ENCODE data around the gene ROBO2. TPM values are rescaled to one million over a fixed set of nuclear protein-coding genes. Genes with fewer than 3 reads are reported as not detected.

ROBO2 gene
- total and polyA plus RNA-seq, 2 experiments from 2014 or later: 1.5 to 7.8 TPM

DNA sequence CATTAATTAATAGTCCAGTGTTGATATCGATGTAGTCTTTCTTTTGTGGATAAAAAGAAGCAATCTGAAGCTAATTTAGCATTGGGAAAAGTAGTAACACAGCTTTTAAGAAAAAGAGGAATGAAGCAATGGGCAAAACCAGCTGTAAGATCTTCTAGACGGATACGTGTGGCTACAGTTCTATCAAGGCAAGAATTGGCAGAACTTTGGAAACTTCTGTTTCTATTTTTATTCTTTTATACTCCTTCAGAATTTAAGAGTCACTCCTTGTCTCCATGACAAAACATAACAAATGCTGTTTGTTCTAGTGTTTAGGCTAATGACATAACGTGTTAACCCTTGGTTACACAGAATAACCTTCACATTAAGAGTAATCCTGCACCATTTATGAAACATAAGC lies 289.2 kb downstream of the ROBO2 start:
- Histone ChIP-seq H2AFZ (no peak overlapping the region), H3K4me3 (no peak overlapping the region), H4K20me1 (replicated peaks; ENCODE audit: insufficient read depth) (no peaks in the 10 kb centered on the region), H3F3A (replicated peaks; ENCODE audit: low read depth) (no peaks in the 10 kb centered on the region), H3K4me1 (ENCODE audit: insufficient read depth) (no peaks in the 10 kb centered on the region; the same call in 1 of the 2 replicates), H3K9me2 (ENCODE audit: insufficient read depth) (no peaks in the 10 kb centered on the region; the same call in 1 of the 2 replicates), H3K36me3 (ENCODE audit: insufficient read depth) (no peaks in the 10 kb centered on the region), H3K27me3 (ENCODE audit: insufficient read depth) (no peaks in the 10 kb centered on the region), H3K27ac (ENCODE audit: low read depth) (no peak overlapping the region), H3K4me2 (no peak overlapping the region), H3K79me2 (replicated peaks; ENCODE audit: insufficient read depth) (no peaks in the 10 kb centered on the region)
- no peaks in the 10 kb centered on the region for H3K9me3 Mint-ChIP-seq
- DNase-seq (ENCODE audit: low spot score) (no peak), ATAC-seq (no peak)
- no peak overlapping the region for H3K27ac Mint-ChIP-seq
- no peaks in the 10 kb centered on the region for H3K36me3 Mint-ChIP-seq (ENCODE audit: low read depth)
- TF ChIP-seq, protein P1, sequence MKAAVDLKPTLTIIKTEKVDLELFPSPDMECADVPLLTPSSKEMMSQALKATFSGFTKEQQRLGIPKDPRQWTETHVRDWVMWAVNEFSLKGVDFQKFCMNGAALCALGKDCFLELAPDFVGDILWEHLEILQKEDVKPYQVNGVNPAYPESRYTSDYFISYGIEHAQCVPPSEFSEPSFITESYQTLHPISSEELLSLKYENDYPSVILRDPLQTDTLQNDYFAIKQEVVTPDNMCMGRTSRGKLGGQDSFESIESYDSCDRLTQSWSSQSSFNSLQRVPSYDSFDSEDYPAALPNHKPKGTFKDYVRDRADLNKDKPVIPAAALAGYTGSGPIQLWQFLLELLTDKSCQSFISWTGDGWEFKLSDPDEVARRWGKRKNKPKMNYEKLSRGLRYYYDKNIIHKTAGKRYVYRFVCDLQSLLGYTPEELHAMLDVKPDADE (IDR thresholded peaks at IDR 0.05): no peak
- TF ChIP-seq CTCF (conservative IDR thresholded peaks at IDR 0.05; ENCODE audit: low read depth in 2 of 2) (no peak), REST (IDR thresholded peaks at IDR 0.05; ENCODE audit: unreplicated experiment) (no peak), JUNB (IDR thresholded peaks at IDR 0.05; ENCODE audit: unreplicated experiment) (no peak), ZNF114 (CRISPR knock-in tag; IDR thresholded peaks at IDR 0.05) (no peak), ZNF331 (CRISPR knock-in tag; IDR thresholded peaks at IDR 0.05; ENCODE audit: low read depth) (no peak), STAT1 (IDR thresholded peaks at IDR 0.05; ENCODE audit: unreplicated experiment) (no peak), EZH2 (IDR thresholded peaks at IDR 0.05; ENCODE audit: low read depth, unreplicated experiment) (no peak), CREB1 (CRISPR knock-in tag; IDR thresholded peaks at IDR 0.05; ENCODE audit: low read depth) (no peak), ZNF462 (CRISPR knock-in tag; IDR thresholded peaks at IDR 0.05) (no peak), POLR2AphosphoS5 (IDR thresholded peaks at IDR 0.05; ENCODE audit: low read depth) (no peak), EZH2phosphoT487 (IDR thresholded peaks at IDR 0.05; ENCODE audit: unreplicated experiment) (no peak), NANOG (IDR thresholded peaks at IDR 0.05; ENCODE audit: borderline replicate concordance) (no peak)
- no peak overlapping the region for H3K4me3 Mint-ChIP-seq
- H3K4me1 Mint-ChIP-seq: no peaks in the 10 kb centered on the region
- no peaks in the 10 kb centered on the region for H3K27me3 Mint-ChIP-seq (ENCODE audit: insufficient read depth, low read depth, poor library complexity)
